ENCODE results near the gene PRR23E.

PRR23E gene

DNA sequence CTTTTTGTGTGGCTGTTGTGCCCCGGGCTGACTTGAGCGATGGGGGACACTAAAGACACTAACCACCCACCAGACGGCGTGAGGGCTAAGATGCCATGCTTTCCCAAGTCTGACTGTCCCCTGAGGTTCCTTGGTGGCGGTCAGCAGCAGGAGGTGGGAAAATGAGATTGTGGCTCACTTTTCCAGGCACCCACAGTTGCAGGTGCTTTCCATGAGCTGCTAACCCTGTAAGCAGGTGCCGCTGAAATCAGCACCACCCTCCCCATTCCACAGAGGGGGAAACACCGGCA is 17.7 kb downstream of the PRR23E start:
- DNase-seq, result no peak

DNA sequence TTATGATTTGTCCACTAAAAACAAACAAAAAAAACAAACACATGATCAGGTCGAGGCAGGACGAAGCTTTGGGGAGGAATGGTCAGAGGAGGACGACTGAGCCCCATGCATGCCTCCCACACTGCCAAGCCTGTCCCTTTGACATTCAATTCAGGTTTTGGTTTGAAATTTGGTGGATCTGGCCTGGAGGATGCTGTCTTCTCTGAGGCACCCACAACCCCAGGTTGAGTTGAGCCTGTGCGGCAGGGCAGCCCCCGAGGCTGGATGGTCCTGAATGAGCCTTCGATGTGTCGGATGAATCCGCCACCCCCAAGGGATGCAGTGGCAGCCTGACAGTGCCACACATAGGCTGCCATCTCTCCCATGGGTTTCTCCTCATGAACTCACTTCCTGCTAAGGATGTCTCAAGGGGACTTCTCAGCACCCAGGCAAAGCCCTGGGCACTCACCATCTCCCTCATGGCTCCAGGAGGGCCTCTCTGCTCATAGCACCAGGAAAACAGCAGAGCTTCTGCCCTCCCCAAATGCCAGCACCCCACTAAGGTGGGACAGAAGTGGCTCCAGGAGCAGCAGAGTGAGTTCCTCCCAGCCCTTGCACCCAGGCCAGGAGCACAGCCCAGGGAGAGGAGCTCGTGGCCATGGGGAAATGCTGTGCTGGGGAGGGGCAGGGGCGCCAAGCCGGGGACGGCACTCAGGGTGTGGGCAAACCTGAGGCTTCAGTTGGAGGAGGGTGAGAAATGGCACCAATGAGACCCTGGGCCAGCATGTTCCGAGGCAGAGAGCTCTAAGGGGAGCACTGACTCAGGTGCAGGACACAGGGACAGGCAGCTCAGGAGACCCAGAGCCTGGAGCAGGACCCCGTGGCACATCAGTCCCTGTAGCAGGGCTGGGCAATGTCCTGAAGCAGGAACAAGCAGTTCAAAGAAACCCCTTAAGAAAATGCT is 18.5 kb downstream of the PRR23E start:
- DNase-seq, result no peak

DNA sequence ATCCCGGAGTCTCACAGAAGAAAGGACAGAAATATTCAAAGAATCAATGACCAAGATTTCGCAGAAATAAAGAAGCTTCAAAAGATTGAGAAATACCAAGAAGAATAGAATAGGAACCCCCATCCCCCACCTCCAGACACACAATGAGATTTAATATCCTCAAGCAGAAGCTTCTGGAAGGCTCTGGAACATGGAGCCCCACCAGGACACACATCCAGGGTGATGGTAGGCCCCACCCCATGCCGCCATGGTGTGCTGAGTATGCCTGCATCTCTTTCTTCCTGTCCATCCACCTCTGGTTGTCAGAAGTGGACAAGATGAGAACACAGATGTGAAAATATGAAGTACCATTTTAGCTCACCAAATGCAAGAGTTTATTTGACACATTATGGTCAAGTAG is 19.3 kb downstream of the PRR23E start:
- no peak for DNase-seq

DNA sequence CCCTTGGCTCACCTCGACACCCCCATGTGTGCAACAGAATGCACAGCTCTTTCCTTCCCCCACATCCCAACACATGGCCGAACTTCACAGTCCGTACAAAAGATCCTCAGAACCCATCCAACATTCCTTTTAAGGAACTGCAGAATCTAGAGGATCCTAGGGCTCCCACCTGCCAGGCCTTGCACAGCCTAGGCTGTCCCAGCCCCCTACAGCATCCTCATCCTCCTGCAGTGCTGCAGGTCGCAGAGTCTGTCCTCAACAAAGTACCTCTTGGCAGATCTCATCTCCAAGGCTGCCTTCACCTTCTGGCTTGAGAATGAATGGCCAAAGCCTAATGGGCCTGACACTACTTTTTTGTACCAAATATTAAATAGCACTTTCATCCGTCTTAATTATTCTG is 19.8 kb downstream of the PRR23E start:
- DNase-seq, result no peak

DNA sequence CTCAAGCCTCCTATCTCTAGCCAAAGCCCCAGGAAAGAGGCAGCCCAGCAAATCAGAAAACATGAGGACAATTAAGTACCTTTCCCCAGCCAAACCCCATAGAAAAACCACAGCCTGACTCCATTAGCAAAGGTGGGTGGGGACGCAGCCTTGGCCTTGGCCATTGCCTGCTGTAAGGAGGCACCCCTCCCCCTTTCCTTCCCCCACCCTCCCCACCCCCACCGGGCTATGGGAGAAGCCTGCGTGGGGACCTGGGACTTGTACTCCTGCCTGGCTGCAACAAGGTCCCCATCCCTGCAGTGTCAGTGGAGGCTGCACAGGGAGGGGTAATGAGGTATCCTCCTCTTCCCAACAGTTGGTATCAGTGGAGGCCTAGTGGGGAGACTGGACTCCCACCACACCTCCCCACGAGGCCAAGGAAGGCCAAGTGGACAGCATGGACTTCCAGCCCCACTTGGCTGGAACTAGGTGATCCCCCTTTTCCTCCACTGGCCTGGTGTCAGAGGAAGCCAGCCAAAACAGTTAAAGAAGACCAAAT is 20.5 kb downstream of the PRR23E start:
- no peak for DNase-seq

DNA sequence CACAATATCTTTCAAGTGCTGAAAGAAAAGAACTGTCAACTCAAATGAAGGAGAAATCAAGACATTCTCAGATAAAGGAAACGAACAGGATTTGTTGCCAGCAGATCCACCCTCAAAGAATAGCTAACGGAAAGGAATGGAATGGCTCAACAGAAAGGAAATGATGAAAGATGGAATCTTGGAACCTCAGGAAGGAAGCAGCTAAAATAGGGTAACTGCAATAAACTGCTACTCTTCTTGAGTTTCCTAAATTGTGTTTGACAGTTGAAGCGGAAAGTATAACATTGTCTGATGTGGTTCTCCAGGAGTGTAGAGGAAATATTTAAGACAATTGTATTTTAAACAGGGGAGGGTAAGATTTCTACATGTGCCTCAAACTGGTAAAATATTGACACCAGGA is 22.0 kb downstream of the PRR23E start:
- no peak for DNase-seq

DNA sequence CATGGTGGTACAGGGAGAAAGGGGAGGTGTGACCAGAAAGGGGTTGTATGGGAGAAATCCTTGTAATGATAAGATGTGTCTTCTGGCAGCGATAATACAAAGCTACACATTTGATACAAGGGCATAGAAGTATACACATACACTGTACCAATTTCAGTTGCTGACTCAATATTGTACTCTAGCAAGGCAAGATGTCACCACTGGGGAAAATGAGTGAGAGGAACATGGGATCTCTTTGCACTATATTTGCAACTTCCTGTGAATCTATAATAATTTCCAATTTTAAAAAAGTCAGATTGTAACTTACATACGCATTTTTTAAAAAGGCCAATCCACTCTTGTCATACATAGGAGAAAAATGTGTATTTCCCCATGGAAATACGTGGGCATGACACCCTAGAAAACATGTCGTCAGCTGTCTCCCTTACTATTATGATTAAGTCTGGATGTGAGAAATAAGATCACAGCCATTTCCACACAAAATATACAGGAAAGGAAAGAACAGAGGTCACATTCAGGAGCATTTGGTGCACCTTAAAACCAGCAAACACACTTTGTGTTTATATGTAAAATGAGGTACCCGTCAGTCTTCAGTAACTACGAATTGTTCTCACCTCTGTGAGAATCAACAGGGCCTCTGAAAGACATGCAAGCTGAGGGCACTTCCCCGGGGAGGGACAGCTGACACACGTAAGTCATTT is 22.9 kb downstream of the PRR23E start:
- DNase-seq, result no peak

DNA sequence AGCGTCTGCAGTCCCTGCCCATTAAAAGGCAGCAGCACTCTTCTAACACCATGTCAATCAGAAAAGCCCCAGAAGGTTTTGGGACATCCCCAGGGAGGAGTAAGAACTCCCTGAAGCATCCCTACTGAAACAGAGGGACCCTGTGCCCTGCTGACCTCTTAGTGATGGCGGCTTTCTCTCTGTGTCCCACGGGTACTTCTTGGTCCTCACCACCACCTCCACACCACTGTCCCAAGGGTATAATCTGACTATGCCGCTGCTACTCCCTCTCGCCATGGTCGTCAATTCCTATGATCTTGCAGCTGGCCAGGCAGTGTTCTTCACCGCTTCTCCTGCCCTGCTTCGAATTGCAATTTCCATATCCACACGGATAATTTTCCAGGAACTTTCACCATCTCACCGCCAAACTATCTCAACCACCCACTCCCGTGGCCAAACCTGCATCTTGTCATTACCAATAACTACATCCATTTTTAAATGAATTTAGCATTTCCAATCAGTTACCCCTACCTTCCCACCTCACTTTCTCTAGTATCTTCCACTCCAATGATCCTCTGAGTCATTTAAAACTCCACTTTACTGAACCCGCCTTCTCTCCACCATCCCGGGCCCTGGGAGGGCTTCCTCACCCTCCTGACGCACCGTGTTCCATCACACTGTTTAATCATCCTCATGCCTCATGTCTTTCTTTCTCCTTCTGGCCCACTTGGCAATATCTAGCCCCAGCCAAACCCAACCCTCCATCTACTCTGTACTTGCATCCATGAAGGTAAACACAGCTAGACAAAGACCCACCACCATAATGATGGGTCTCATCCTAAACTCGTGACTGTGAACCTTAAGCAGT is 23.7 kb downstream of the PRR23E start:
- DNase-seq, result no peak

DNA sequence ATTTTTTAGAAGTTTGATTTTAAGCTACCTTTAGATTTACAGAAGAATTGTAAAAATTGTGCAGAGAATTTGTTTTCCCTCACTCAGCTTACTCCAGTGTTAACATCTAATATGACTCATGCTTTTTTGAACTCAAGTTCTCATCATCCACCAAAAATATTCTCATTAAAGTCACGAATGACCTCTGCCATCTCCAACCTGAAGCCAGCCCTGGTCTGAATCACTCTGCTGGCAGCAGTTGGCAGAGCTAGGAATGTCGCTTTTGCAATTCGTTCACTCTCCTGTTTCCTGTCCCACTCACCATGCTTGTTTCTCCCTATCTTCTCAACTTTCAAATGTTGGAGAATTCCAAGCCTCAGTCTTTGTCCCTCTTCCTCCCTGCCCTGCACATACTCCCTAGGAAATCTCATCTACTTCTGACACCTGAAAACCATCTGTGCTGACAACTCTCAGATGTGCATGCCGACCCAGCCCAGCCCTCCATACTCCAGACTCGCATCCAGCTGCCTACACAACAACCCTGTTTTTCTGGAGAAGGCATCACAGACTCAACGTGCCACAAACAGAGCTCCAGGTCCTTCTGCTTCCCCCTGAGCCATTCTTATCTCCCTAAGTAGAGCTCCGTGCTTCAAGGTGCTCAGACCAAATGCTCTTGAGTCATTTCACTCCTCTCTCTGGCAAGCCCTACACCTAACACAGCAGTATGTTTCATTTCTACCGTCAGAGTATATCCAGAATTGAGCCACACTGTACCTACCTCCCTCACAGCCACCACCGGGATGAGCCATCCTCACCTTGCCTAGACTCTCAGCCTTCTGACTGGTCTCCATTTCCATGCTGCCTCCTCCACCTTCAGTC is 24.9 kb downstream of the PRR23E start:
- DNase-seq, result no peak

DNA sequence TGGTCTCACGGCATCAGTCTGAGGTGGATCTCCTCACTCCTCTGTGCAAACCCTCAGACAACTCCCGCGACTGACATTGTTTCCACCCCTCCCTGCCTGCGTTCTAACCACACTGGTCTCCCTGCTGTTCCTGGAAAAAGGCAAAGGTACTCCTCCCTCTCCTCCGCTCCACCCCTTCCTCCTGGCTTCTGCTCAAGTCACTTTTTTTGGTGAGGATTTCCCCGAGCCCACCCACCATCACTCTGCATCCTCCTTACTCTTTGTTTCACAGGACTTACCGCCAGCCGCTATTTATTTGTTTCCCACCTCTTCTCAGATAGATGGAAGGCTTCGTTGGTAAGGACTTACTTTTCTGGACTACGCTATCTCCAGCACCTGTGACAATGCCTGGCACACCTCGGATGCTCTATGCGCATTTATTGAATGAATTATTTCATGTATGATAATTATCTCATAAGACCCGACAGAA is 25.6 kb downstream of the PRR23E start:
- DNase-seq, result no peak

DNA sequence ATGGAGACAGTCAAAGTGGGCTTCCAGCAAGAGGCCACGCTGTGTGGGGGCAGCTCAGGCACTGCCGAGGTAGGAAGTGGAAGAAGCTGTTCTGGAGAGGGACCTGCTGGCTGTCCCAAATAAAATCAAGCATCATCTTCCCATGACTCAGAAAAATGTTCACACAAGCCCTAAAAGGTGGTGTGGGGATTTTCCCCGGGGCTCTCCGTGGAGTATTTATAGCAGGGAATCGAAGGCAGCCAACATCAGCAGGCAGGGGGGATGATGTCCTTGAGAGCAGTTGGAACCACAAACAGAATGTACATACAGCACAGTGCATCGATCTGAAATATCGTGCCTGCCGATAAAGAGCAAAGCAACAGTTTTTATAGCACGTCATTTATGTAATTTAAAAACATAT is 27.6 kb downstream of the PRR23E start:
- peak in 1 of 2 experiments; percentile 47 for DNase-seq

DNA sequence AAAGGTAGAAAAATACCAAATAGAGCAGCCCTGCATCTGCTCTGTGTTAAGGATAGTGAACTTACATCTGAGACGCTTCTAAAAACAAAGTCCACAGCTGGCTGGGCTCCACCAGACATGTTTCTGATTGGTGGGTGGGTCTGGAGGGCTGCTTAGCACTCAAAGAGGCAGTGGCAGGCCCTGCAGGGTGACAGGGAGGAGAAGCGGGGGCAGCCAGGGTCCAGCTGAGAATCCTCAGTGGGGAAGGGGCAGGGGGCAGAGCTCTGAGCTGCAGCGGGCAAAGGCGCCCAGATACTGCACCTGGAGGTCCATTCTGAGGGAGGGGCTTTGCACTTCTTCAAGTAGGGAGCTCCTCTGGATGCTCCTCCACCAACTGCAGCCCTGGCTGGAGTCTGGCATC is 28.1 kb downstream of the PRR23E start:
- DNase-seq, result no peak

DNA sequence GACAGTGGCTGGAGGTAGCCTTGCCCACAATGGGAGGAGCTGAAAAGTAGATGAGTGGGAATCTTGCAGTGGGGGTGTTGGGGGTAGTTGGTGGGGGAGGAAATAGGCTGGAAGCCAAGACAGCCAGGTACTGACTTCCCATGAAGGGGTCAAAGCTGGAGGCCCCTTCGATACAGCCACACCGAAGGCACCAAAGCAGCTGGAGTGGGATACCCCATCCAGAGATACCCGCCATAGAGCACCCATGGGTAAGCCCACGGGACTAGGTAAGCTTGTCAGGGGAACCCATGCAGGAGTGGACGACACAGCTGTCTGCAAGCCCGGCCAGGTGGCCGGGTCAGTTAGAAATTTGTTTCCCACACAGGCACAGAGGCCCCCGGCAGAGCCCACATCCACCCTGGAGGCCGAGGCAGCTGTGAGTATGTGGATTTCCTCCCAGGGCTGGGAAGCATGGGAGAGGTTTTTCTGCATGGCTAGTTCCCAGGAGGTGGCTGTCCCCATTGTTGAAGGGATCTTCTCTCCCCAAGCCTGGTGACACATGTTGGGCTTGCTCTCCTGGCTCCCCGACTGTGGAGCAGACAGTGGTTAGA is 28.6 kb downstream of the PRR23E start:
- DNase-seq, result peak in 1 of 2 experiments; percentile 11

DNA sequence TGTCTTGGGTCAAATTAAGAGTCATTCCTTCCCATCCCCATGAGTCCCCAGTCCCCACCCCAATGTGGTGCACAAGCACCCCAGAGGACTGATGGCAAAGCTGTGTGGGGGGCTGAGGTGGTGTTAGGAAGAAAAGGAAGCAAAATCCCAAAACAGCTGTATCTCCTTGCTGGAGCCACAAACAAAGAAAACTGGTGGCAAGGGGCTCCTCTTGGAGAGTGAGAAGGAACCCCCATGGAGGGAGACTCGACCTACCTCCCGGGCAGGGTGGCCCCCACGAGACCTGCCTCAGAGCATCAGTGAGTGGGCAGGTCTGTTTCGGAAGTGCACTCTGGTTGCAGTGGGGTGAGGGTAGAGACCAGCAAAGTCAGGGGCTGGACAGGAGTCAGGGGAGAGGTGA is 29.2 kb downstream of the PRR23E start:
- no peak for DNase-seq

DNA sequence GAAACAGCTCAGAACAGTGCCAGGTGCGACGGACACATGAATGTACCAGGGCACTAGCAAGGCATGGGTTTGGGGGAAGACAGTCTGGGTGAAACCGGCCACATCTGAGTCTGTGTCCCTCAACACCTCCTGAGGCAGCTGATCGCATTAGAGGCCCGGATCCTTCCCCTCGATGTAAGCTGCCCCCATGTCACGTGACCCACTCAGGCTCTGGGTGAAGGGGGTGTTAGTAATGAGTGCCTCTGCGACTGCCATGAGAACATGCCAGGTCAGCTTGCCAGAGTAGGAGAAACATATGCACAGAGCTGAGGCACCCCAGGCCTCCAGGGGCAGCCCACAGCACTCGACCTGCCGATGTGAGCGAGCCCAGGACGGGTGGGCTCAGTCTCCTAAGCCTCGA is 29.7 kb downstream of the PRR23E start:
- no peak for DNase-seq

DNA sequence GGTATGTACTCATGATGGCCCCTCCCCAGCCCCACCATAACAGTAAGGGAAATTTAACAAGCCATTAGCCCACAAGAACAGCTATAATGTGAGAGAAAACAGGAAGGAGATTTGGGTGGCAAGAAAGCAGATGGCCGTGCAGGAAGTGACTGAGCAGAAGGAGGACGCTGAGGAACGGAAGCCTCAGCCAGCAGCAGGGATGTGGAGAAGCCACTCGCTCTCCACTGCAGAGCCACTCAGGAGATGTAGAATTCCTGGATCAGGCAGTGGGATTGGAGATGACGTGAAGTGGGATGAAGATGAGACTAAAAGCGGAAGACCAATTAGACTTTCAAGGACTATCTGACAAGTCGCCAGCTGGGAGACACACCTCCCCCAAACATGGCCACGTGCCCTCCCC is 31.2 kb downstream of the PRR23E start:
- DNase-seq, result no peak

DNA sequence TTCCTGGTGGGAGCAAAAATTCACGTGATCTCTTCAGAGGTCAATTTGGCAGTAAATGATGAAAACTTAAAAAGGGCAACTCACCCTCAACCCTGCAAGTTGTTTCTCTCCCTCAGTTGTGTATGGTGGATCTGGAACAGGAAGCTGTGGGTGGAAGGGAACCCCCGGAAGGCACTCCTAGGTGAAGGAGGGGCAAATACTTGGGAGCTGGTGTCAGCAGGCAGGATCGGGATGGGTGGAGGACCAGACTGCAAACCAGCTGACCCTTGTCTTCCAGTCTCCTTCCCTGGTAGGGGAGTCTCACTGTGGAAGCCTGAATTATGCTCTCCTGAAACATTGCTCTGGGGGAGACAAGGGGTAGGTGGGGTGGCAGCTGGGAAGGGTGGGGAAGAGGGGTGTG is 33.5 kb downstream of the PRR23E start:
- no peak for DNase-seq

DNA sequence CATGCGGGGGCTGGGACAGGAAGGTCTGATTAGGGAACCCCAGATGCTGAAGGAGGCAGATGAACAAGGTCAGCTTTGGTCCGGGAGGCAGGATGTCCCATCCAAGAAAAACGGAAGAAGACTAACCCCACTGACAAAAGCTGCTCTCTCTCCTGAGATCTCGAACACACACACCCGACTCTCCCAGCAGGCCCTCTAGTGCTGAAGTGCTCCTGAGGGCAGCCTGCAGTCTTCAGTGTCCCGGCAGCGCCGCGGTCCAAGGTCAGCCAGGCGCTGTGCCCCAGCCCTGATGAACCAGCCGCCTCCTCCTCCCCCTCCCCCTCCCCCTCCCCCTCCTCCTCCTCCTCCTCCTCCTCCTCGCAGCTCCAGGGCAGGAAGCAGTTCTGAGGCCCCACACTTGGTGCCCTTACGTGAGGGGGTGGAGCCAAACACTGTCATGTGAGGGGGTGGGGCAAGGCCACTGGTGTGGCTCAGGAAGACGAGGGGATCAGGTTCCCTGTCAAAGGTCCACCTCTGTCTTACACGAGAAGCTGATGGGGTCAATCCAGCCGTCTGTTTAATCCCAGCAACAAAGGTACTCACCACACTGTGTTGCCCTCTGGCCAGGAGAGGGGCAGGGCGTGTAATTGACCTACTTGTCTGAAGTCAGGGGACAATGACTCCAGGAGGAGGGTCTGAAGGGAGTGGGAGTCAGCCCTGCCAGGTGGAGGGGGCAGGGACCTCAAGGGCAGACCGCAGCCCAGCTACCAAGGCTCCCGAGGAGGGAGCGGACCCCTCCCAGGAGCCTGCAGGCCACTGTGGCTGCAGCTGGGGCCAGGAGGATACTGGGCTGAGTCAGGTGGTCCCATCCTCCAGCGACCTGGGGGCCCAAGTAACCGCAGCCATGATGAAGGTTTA is 34.3 kb downstream of the PRR23E start:
- peak in 1 of 2 experiments; percentile 53 for DNase-seq

DNA sequence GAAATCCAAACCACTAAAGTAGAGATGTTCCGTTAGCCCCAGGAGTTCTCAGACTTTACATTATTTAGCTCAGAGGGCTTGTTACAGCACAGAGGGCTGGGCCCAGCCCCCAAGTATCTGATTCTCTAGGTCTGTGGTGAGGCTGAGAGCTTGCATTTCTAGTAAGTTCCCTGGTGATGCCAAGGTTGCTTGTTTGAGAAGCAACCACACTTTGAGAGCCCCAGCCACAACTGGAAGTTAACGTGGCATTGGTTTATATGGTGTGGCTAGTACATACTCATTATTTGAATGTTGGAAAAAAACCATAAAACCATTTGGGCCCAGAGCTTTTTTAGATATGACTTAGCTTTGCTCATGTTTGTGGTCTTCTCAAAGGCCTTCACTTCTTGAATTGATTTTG is 35.9 kb downstream of the PRR23E start:
- DNase-seq, result no peak

DNA sequence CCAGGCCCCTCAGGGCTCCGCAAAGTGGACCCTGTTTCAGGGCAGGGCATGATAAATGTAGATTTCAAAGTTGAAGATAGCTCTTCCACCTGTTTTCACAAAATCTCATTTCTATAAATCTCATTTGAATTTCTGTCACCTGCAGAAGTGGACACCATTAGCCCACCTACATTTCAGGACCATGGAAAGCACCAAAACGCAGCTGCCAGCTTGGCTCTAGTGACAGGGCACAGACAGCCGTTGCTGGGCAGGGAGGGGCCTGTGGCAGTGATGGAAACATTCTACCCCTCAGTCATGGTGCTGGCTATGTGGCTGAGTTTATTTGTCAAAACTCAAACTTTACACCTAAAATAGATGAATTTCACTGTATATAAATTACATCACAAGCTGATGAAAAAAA is 40.4 kb downstream of the PRR23E start:
- no peak for DNase-seq

DNA sequence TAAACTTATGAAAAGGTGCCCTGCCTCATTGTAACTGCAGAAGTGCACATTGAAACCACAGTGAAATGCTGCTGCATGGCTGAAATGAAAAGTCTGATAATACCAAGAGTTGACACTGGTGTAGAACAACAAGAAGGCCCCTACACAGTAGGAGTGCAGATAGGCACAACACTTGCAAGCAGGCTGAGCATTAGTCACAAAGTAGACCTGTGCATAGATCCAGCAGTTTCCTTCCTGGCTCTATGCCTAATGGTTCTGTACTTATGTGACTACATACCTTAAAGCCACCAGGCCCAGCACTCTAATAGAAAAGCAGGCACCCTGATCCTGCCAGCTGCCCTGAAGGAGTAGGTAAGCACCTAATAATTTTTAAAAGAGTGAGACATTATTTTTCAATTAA is 41.8 kb downstream of the PRR23E start:
- peak in 1 of 2 experiments; percentile 55 for DNase-seq

Measured in NCI-H526 (cell line).